ENCODE measurements around the gene ATXN10. TPM values are rescaled to one million over a fixed set of nuclear protein-coding genes. Genes with fewer than 3 reads are reported as not detected.

ATXN10 gene
- total RNA-seq, 2 experiments from 2014 or later = 79.8 to 83.7 TPM

GRCh38 chr22:45855961-45856360, 184.3 kb downstream of the ATXN10 start:
- Mint-ChIP-seq H3K27me3 (ENCODE audit: low read depth) (no peaks in the 10 kb centered on the region), H3K4me3 (no peak overlapping the region), H3K9me3 (peaks cover 21% of the 10 kb centered on the region), H3K4me1 (ENCODE audit: low read depth) (no peaks in the 10 kb centered on the region), H3K36me3 (ENCODE audit: low read depth) (peaks cover 39% of the 10 kb centered on the region), H3K27ac (no peak overlapping the region)
- DNase-seq = no peak
- CTCF ChIA-PET = interaction anchor here (1.3 kb wide), 1 partner anchor 9 kb away, joined by 4 read pairs; no protein-coding TSS in a partner anchor
- intact Hi-C loops (cut with micrococcal nuclease) = no loop called here

- H3K36me3 Mint-ChIP-seq (ENCODE audit: low read depth) = peaks cover 23% of the 10 kb centered on the region
- H3K4me3 Mint-ChIP-seq = no peak overlapping the region
- no peaks in the 10 kb centered on the region for H3K27me3 Mint-ChIP-seq (ENCODE audit: low read depth)
- no peak overlapping the region for H3K27ac Mint-ChIP-seq
- intact Hi-C loops (cut with micrococcal nuclease) = no loop called here
- DNase-seq = no peak
- H3K9me3 Mint-ChIP-seq = peaks cover 10% of the 10 kb centered on the region
- CTCF ChIA-PET = no interaction called here
- no peaks in the 10 kb centered on the region for H3K4me1 Mint-ChIP-seq (ENCODE audit: low read depth)
Measured at GRCh38 chr22:45857519-45857918, 185.9 kb downstream of the ATXN10 start.

GRCh38 chr22:45859231-45860161, 187.9 kb downstream of the ATXN10 start:
- CTCF ChIA-PET = no interaction called here
- Mint-ChIP-seq H3K27me3 (ENCODE audit: low read depth) (peaks cover 6% of the 10 kb centered on the region), H3K4me1 (ENCODE audit: low read depth) (peaks cover 2% of the 10 kb centered on the region), H3K27ac (no peak overlapping the region), H3K4me3 (no peak overlapping the region), H3K9me3 (peaks cover 7% of the 10 kb centered on the region), H3K36me3 (ENCODE audit: low read depth) (peaks cover 17% of the 10 kb centered on the region)
- no peak for DNase-seq
- intact Hi-C loops (cut with micrococcal nuclease) = no loop called here

GRCh38 chr22:45860201-45860600, 188.6 kb downstream of the ATXN10 start:
- H3K36me3 Mint-ChIP-seq (ENCODE audit: low read depth) = peaks cover 15% of the 10 kb centered on the region
- H3K4me3 Mint-ChIP-seq = no peak overlapping the region
- DNase-seq = no peak
- no peak overlapping the region for H3K27ac Mint-ChIP-seq
- CTCF ChIA-PET = no interaction called here
- intact Hi-C loops (cut with micrococcal nuclease) = no loop called here
- peaks cover 7% of the 10 kb centered on the region for H3K9me3 Mint-ChIP-seq
- peaks cover 13% of the 10 kb centered on the region for H3K27me3 Mint-ChIP-seq (ENCODE audit: low read depth)
- H3K4me1 Mint-ChIP-seq (ENCODE audit: low read depth) = peaks cover 2% of the 10 kb centered on the region

- CTCF ChIA-PET = no interaction called here
- intact Hi-C loops (cut with micrococcal nuclease) = no loop called here
- Mint-ChIP-seq H3K9me3 (peaks cover 7% of the 10 kb centered on the region), H3K4me3 (no peak overlapping the region), H3K4me1 (ENCODE audit: low read depth) (peaks cover 4% of the 10 kb centered on the region), H3K27me3 (ENCODE audit: low read depth) (peaks cover 21% of the 10 kb centered on the region), H3K27ac (no peak overlapping the region), H3K36me3 (ENCODE audit: low read depth) (peaks cover 12% of the 10 kb centered on the region)
- no peak for DNase-seq
Measured at GRCh38 chr22:45861259-45861658, 189.6 kb downstream of the ATXN10 start.

GRCh38 chr22:45863981-45864751, 192.5 kb downstream of the ATXN10 start:
- CTCF ChIA-PET = interaction anchor here (0.6 to 2.8 kb wide), 21 partner anchors 8 to 287 kb away, joined by 3 to 22 read pairs (median 5); no protein-coding TSS in a partner anchor
- intact Hi-C loops (cut with micrococcal nuclease) = loop anchor here (2.0 kb wide), 1 partner anchor 217 kb away; no protein-coding TSS in a partner anchor

GRCh38 chr22:45864959-45865476, 193.4 kb downstream of the ATXN10 start:
- intact Hi-C loops (cut with micrococcal nuclease) = loop anchor here (2.0 kb wide), 1 partner anchor 218 kb away; no protein-coding TSS in a partner anchor
- Mint-ChIP-seq H3K4me3 (no peak overlapping the region), H3K9me3 (peaks cover 7% of the 10 kb centered on the region), H3K27ac (no peak overlapping the region), H3K36me3 (ENCODE audit: low read depth) (peaks cover 3% of the 10 kb centered on the region), H3K4me1 (ENCODE audit: low read depth) (peaks cover 4% of the 10 kb centered on the region), H3K27me3 (ENCODE audit: low read depth) (peaks cover 36% of the 10 kb centered on the region)
- CTCF ChIA-PET = interaction anchor here (0.7 to 1.9 kb wide), 6 partner anchors 9 to 270 kb away, joined by 3 to 12 read pairs (median 4); no protein-coding TSS in a partner anchor
- no peak for DNase-seq

More at GRCh38 chr22:45863981-45864751, 192.5 kb downstream of the ATXN10 start:
- DNase-seq = peak; percentile 80
- peaks cover 3% of the 10 kb centered on the region for H3K36me3 Mint-ChIP-seq (ENCODE audit: low read depth)
- H3K9me3 Mint-ChIP-seq = peaks cover 7% of the 10 kb centered on the region
- H3K27ac Mint-ChIP-seq = no peak overlapping the region
- H3K4me1 Mint-ChIP-seq (ENCODE audit: low read depth) = peaks cover 4% of the 10 kb centered on the region
- peaks cover 36% of the 10 kb centered on the region for H3K27me3 Mint-ChIP-seq (ENCODE audit: low read depth)
- no peak overlapping the region for H3K4me3 Mint-ChIP-seq

GRCh38 chr22:45865561-45866125, 194.0 kb downstream of the ATXN10 start:
- intact Hi-C loops (cut with micrococcal nuclease) = loop anchor here (2.0 kb wide), 1 partner anchor 219 kb away; no protein-coding TSS in a partner anchor
- Mint-ChIP-seq H3K4me3 (no peak overlapping the region), H3K27ac (no peak overlapping the region), H3K4me1 (ENCODE audit: low read depth) (peaks cover 4% of the 10 kb centered on the region), H3K9me3 (peaks cover 4% of the 10 kb centered on the region), H3K36me3 (ENCODE audit: low read depth) (no peaks in the 10 kb centered on the region), H3K27me3 (ENCODE audit: low read depth) (peaks cover 36% of the 10 kb centered on the region)
- CTCF ChIA-PET = interaction anchor here (0.5 to 1.6 kb wide), 2 partner anchors 10 to 1518 kb away, joined by 3 to 4 read pairs; no protein-coding TSS in a partner anchor
- no peak for DNase-seq

GRCh38 chr22:45866126-45866645, 194.6 kb downstream of the ATXN10 start:
- Mint-ChIP-seq H3K27ac (no peak overlapping the region), H3K27me3 (ENCODE audit: low read depth) (peaks cover 36% of the 10 kb centered on the region), H3K9me3 (peaks cover 4% of the 10 kb centered on the region), H3K4me1 (ENCODE audit: low read depth) (peaks cover 4% of the 10 kb centered on the region), H3K4me3 (no peak overlapping the region), H3K36me3 (ENCODE audit: low read depth) (no peaks in the 10 kb centered on the region)
- DNase-seq = no peak
- intact Hi-C loops (cut with micrococcal nuclease) = no loop called here
- CTCF ChIA-PET = interaction anchor here (0.5 kb wide), 1 partner anchor 1517 kb away, joined by 3 read pairs; no protein-coding TSS in a partner anchor

- Mint-ChIP-seq H3K36me3 (ENCODE audit: low read depth) (no peaks in the 10 kb centered on the region), H3K27me3 (ENCODE audit: low read depth) (peaks cover 36% of the 10 kb centered on the region), H3K4me3 (no peak overlapping the region), H3K9me3 (peaks cover 4% of the 10 kb centered on the region), H3K4me1 (ENCODE audit: low read depth) (peaks cover 4% of the 10 kb centered on the region), H3K27ac (no peak overlapping the region)
- CTCF ChIA-PET = no interaction called here
- intact Hi-C loops (cut with micrococcal nuclease) = no loop called here
- no peak for DNase-seq
Measured at GRCh38 chr22:45866646-45867117, 195.0 kb downstream of the ATXN10 start.

GRCh38 chr22:45867118-45867905, 195.7 kb downstream of the ATXN10 start:
- Mint-ChIP-seq H3K27ac (no peak overlapping the region), H3K9me3 (peaks cover 1% of the 10 kb centered on the region), H3K4me1 (ENCODE audit: low read depth) (peaks cover 4% of the 10 kb centered on the region), H3K36me3 (ENCODE audit: low read depth) (no peaks in the 10 kb centered on the region), H3K27me3 (ENCODE audit: low read depth) (peaks cover 36% of the 10 kb centered on the region), H3K4me3 (no peak overlapping the region)
- DNase-seq = no peak
- CTCF ChIA-PET = no interaction called here
- intact Hi-C loops (cut with micrococcal nuclease) = no loop called here

Measured in activated naive CD4-positive, alpha-beta T cell treated with anti-CD3 and anti-CD28 coated beads for 36 hours (primary cell).